Activated naive CD8-positive, alpha-beta T cell treated with anti-CD3 and anti-CD28 coated beads, Interleukin-2, amount 50 U/mL, for 16 hours (primary cell): ENCODE data around the gene IFITM5.
"Not testable (repeated sequence)": the region's sequence is repeated elsewhere in the genome, so short reads cannot be mapped to it uniquely, and the experiment has no call there.

Experiments
- DNase-seq: peaks from one replicate; pipeline ENCODE4 v3.0.0-alpha.2; 2020; ENCODE audit warnings: low read depth, low spot score

The IFITM5 gene

GRCh38 chr11:284105-285020 is 15.0 kb downstream of the IFITM5 start:
- no peak for DNase-seq

- DNase-seq, result no peak
These were observed 15.8 kb downstream of the IFITM5 start for GRCh38 chr11:283405-284104.

GRCh38 chr11:282630-283360 is 16.5 kb downstream of the IFITM5 start:
- DNase-seq, result no peak

GRCh38 chr11:282171-282570 is 17.2 kb downstream of the IFITM5 start:
- DNase-seq, result no peak

- no peak for DNase-seq
These were observed 17.7 kb downstream of the IFITM5 start for GRCh38 chr11:281486-282161.

GRCh38 chr11:280706-281485 is 18.4 kb downstream of the IFITM5 start:
- DNase-seq, result no peak

GRCh38 chr11:279966-280705 is 19.2 kb downstream of the IFITM5 start:
- no peak for DNase-seq

- DNase-seq, result no peak
These were observed 20.0 kb downstream of the IFITM5 start for GRCh38 chr11:279040-279965.

- no peak for DNase-seq
These were observed 21.1 kb downstream of the IFITM5 start, which contains the start of gene NLRP6 for GRCh38 chr11:278001-278951. Gene NLRP6 (plus strand): TSS chr11:278407. CDS start chr11:278570, 163 bp downstream.

GRCh38 chr11:276219-276618 is 23.1 kb downstream of the IFITM5 start:
- no peak for DNase-seq

- DNase-seq, result no peak
These were observed 26.5 kb downstream of the IFITM5 start for GRCh38 chr11:272931-273198.

- DNase-seq, result no peak
These were observed 27.0 kb downstream of the IFITM5 start for GRCh38 chr11:272195-272930.

- DNase-seq, result no peak
These were observed 28.0 kb downstream of the IFITM5 start for GRCh38 chr11:271319-271715.

GRCh38 chr11:270451-271318 is 28.6 kb downstream of the IFITM5 start:
- no peak for DNase-seq

GRCh38 chr11:269146-269890 is 30.0 kb downstream of the IFITM5 start:
- DNase-seq, result no peak

- DNase-seq, result not testable (repeated sequence)
These were observed 30.6 kb downstream of the IFITM5 start for GRCh38 chr11:268716-269145.
